GM12872 (cell line): Measurements from ENCODE around the gene TRAPPC1.

Source experiments
- TF ChIP-seq, protein P1 (sequence below): IDR thresholded peaks from 3 replicates; pipeline ENCODE4 v1.5.1; 2011; ENCODE audit warnings: low read depth, mild to moderate bottlenecking, low read length, moderate library complexity; ENCODE audit not compliant: insufficient read depth

Gene TRAPPC1

DNA sequence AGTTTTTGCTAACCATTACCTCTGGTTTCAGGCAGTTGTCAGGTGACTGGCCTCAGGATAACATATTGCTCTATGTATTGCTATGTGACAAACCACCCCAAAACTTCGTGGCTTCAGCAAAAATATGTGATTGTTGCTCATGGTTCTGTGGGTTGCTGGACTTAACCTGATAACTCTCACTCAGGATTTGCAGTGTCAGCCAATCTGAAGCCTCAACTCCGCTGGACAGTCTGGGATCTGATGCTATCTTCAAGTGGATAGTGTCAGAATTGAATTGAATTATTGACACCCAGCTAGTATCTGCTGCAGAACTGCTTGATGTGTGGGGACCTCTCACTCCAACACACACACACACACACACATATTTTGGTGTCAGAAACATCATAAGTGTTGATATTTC lies 36.0 kb upstream of the TRAPPC1 start:
- TF ChIP-seq, protein P1, sequence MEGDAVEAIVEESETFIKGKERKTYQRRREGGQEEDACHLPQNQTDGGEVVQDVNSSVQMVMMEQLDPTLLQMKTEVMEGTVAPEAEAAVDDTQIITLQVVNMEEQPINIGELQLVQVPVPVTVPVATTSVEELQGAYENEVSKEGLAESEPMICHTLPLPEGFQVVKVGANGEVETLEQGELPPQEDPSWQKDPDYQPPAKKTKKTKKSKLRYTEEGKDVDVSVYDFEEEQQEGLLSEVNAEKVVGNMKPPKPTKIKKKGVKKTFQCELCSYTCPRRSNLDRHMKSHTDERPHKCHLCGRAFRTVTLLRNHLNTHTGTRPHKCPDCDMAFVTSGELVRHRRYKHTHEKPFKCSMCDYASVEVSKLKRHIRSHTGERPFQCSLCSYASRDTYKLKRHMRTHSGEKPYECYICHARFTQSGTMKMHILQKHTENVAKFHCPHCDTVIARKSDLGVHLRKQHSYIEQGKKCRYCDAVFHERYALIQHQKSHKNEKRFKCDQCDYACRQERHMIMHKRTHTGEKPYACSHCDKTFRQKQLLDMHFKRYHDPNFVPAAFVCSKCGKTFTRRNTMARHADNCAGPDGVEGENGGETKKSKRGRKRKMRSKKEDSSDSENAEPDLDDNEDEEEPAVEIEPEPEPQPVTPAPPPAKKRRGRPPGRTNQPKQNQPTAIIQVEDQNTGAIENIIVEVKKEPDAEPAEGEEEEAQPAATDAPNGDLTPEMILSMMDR, result no peak

DNA sequence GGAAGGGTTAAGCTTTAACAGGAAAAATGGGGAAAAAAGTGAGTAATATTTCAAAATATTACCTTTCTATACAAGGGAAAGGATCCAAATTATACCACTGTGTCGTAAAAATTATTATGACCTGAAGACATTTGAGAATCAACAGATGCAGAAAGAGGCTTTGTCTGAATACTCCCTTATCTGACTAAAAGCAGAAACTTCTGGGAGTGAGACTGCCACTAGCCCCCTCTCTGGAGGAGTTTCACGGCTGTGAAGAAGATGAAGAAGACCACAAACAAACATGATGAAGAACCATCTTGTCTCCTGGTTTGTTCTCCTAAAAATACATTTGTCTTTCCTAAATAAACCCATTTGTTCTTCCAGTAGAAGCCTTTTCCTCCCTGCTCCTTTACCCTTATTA lies 29.7 kb upstream of the TRAPPC1 start:
- TF ChIP-seq, protein P1, result no peak

DNA sequence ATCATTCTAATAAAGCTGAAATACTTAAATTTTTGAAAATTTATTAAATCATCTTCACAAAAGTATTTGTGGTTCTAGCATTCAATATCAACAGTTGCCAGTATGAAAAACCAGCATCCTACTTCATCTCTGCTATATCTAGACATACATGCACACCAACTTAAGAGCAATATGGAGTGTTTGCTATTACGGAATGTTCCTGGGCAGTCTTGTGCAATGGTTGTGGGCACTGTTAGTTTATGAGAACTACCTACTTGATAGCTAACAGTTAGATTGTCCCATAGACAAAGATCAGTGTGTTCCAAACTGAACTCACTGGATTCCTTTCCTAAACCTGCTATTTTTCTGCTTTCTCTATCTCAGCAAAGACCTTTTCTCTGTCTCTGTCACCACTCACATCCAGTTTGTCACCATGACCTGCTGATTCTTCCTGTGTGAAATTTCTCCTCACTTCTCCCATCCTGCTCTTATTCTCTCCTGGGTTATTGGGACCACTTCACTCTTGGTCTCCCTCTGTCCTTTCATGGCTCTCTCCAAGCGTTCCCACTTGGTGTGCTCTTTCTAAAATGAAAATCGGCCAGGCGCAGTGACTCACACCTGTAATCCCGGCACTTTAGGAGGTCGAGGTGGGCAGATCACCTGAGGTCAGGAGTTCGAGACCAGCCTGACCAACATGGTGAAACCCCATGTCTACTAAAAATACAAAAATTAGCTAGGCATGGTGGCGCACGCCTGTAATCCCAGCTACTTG lies 27.9 kb upstream of the TRAPPC1 start:
- TF ChIP-seq, protein P1, result no peak

DNA sequence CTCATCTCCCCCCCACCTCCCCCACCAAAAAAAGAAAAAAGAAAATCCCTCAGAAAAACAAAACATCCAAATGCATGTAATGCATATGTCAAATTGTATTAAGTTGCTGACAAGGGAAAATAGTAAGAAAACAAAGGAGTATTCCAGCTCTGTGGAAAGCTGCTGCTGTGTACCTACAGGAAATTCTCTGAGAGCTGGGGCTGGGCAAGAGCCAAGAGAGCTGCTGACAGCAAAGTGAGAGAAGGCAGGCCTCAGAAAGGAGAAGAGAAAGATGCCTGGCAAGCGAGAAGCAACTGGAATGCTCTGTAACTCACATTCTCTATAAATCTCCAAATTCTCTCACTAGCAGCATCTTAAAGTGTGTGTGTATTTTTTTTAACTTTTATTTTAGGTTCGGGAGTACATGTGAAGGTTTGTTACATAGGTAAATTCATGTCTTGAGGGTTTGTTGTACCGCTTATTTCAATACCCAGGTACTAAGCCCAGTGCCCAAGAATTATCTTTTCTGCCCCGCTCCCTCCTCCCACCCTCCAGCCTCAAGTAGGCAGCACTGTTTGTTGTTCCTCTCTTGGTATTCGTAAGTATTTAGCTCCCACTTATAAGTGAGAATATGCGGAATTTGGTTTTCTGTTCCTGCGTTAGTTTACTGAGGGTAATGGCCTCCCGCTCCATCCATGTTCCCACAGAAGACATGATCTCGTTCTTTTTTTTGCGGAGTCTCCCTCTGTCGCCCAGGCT lies 24.7 kb upstream of the TRAPPC1 start:
- TF ChIP-seq, protein P1, result no peak

DNA sequence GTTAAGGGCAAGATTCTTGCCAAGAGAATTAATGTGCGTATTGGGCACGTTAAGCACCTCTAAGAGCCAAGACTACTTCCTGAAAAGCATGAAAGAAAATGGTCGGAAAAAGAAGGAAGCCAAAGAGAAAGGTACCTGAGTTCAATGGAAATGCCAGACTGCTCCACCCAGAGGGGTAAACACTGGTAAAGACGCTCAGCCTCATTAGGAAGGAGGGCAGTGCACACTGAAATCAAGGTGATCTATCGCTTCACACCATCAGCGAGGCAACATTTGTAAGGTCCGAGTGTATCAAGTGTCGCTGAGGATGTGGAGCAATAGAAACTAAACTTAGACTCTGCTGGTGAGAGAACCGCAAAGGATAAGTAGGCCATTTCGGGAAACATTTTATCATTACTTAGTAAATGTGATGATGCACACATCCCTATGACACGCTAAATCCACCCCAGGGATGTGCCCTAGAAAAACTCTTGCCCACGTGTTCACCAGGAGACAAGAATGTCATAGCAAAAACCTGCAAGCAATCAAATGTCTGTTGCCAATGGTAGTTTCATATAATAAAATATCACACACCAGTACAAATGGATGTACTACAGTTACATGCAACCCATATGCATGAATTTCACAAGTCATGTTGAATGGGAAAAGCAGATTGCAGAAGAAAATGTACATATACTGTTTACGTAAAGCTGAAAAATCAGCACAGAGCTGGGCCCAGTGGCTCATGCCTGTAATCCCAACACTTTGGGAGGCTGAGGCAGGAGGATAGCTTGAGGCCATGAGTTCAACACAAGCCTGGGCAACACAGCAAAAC lies 23.9 kb upstream of the TRAPPC1 start:
- TF ChIP-seq, protein P1, result no peak

DNA sequence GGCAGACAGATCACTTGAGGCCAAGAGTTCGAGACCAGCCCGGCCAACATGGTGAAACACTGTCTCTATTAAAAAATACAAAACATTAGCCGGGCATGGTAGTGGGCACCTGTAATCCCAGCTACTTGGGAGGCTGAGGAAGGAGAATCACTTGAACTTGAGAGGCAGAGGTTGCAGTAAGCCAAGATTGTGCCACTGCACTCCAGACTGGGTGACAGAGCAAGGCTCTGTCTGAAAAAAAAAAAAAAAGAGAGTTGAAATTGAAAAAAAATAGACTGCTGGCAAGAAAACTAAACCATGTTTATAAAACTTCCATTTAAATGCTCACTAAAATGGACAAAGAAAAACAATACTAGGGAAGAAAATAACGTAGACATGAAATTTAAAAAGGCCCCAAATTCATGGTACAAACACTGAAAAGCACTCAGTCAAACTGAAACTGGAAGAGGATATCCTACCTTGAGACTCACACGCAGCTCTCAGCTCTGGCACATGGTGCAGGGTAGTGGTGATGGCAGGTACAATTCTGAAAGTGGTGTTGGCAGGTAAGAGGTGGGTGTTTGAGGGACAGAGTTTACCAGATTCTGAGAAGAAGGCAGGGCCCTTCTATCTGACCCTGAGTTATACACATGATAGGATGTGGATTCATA lies 19.5 kb upstream of the TRAPPC1 start:
- TF ChIP-seq, protein P1, result no peak
